GM19395 (cell line): ENCODE results near the gene MAP2K1.
"Not testable (repeated sequence)": the region's sequence is repeated elsewhere in the genome, so short reads cannot be mapped to it uniquely, and the experiment has no call there.

Experiments used
- ATAC-seq: cut with Tn5 transposase; IDR thresholded peaks from one replicate; pipeline ENCODE4 v1.9.1; 2021; ENCODE audit warnings: mild to moderate bottlenecking, moderate library complexity; ENCODE audit not compliant: unreplicated experiment

MAP2K1 gene

GRCh38 chr15:66472176-66472999, 85.7 kb downstream of the MAP2K1 start:
- peak; percentile 91 for ATAC-seq

- no peak for ATAC-seq
Observed at GRCh38 chr15:66474135-66474534, 87.4 kb downstream of the MAP2K1 start.

DNA sequence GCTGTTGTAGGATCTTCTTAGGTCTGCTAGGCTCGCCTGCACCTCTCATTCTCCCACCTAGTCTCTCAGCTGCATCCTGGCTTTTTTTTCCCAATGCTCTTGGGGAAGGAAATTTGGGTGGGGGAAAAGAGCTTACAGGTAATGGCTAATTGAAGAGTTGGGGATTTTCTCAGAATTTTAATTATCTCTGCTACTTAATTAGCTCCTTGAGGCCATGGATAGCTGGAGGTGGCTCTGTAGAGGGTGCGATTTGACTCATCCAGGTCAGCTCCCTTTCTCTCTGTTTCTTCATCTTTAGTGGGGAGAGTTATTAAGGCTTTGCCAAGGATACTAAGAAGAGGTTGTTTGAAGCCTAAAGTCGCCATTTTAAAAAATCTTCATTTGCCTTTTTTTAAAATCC, 88.3 kb downstream of the MAP2K1 start:
- no peak for ATAC-seq

- no peak for ATAC-seq
Observed at GRCh38 chr15:66476535-66476934, 89.8 kb downstream of the MAP2K1 start.

DNA sequence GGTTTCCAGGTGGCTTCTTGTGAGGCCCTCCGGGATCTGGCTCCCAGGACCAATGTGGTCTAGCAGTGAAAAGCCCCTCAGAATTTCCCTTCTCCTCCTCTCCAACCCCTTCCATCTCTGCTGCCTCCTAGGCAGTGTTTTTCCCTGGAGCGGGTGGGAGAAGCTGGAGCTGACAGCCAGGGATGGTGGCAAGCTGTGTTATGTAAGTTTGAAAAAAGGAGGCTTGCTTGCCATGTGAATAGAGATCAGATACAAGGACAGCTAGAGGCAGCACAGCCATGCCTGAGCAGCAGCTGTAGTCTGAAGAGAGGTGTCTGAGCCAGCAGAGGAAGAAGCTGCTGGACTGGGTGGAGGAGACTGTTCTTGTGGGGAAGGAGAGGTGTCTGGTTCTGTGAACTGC, 90.3 kb downstream of the MAP2K1 start:
- no peak for ATAC-seq

DNA sequence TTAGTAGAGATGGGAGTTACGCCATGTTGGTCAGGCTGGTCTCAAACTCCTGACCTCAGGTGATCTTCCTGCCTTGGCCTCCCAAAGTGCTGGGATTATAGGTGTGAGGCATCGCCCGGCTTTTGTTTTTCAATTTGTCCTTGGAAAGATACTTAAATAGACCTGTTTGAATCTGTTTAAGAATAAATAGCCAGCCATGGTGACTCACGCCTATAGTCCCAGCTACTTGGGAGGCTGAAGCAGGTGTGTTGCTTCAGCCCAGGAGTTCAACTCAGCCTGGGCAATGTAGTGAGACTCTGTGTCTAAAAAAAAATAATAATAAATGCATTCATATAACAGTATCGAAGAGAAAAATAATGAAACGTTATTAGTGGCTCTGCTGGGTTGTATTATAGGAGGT, 93.6 kb downstream of the MAP2K1 start:
- ATAC-seq = no peak

- ATAC-seq = no peak
Observed at GRCh38 chr15:66481107-66481856, 94.6 kb downstream of the MAP2K1 start.

DNA sequence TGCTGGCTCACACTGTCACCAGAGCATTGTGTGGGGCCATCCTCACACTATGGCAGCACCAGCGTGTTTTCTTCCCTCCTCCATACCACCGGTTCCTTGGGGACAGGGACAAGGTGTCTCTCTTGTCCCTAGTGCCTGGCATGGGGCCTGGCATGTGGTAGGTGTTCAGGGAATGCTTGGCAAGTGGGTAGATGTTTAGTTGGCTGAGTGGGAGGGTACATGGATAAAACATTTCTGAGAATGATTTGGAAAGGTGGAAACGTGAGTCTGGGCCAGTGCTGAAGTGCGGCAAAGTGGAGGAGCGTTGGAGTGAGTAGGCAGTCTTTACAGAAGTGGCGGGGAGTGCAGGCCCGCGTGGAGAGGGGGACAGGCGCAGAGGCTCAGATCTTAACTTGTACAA, 95.8 kb downstream of the MAP2K1 start:
- ATAC-seq = no peak

DNA sequence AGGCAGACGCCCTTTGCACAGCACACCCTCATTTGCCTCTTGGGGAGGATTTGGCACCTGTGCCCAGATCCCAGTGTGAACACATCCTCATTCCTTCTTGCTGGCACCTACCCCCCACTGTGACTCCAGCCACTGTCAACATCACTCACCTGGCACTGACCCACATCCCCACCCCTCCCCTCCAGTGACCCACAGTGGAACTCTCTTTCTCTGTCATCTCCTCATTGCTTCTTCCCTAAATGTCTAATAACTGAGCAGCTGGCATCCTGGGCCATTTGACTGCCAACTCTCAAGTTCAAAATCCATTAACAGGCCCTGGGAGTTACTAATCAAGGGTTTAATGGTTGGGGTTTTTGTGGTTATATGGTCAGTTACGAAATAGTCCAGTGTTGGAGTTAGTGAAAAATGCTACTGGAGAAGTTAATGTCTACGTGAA, 96.4 kb downstream of the MAP2K1 start:
- no peak for ATAC-seq

DNA sequence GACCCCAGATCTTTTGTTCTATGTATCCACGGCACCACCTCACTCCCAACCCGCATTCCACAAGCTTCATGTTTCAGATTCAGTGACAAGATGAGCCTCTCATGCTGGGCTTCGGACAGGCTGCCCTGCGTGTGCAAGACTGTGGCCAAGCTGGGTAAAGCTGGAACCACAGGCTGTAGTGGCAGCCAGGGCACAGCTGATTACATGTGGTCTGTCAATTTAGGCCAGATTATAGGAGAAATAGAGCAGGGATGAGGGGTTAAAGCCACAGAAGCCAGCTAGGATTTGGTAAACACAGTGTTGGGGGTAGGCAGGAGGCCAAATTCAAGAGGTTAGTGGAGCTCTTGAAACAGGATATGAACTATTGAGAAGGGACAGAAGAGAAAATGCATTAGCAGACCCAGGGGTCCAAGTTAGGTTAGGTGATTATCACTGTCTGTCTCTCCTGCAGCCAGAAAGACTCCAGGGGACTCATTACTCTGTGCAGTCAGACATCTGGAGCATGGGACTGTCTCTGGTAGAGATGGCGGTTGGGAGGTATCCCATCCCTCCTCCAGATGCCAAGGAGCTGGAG, 97.9 kb downstream of the MAP2K1 start:
- no peak for ATAC-seq

GRCh38 chr15:66486887-66487286, 100.2 kb downstream of the MAP2K1 start:
- no peak for ATAC-seq

- ATAC-seq = no peak
Observed at GRCh38 chr15:66488525-66488924, 101.8 kb downstream of the MAP2K1 start.

DNA sequence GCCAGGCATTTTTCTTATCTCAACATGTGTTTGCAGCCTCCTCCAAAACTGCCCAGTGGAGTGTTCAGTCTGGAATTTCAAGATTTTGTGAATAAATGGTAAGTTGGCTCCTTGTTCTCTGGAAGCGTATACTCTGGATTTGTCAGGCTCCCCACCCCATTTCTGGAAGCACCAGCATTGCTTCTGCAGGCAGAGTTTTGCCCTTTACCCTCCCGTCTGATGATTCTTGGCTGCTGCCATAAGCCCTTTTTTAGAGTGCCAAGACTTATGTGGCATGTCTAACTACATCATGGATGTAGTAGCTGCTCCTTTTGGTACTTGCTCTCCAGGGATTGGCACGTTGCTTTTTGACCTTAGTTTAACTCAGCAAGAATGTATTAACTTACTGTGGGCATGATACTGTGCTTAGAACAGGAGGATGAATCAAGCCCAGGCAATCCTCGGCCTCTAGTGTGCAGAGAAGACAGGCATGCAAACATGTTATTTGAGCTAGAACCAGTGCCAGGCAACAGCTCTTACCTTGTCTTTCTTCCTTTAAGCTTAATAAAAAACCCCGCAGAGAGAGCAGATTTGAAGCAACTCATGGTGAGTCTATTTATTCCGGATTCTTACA, 102.6 kb downstream of the MAP2K1 start:
- no peak for ATAC-seq

DNA sequence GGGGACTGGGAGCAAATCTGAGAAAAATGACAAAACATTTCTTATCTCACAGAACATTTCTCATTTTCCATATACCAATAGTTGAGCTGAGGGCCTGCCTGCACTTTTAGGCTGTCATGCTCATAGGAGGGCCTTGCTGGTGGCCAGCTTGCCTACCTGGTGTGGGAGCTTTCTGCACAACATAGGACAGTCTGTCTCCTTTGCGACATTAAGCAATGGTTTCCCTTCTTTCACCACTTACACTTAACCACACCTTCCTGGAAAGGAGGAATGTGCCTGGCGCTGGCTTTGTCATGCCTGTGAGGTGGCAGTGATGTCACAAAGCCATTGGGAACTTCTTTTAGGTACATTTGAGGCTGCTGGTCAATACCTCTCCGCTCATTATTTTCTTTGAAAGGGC, 105.1 kb downstream of the MAP2K1 start:
- no peak for ATAC-seq

DNA sequence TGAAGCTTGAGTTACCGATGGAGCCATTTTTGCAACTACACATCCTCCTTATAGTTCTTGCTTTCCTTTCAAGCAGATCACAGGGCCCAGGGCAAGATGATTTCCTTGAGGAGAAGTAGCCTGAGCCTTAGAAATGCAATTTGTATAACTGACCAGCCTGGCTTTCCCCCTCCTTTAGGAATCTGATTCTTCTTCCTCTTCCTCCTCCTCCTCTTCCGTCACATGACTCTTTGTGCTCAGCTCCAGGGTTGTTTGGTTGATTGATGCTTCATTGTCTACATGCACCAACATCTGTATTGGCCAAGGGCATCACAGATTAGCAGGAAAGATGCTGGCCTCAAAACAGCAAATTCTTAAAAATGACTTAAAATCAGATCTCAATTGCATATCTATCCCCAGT, 107.5 kb downstream of the MAP2K1 start:
- no peak for ATAC-seq

DNA sequence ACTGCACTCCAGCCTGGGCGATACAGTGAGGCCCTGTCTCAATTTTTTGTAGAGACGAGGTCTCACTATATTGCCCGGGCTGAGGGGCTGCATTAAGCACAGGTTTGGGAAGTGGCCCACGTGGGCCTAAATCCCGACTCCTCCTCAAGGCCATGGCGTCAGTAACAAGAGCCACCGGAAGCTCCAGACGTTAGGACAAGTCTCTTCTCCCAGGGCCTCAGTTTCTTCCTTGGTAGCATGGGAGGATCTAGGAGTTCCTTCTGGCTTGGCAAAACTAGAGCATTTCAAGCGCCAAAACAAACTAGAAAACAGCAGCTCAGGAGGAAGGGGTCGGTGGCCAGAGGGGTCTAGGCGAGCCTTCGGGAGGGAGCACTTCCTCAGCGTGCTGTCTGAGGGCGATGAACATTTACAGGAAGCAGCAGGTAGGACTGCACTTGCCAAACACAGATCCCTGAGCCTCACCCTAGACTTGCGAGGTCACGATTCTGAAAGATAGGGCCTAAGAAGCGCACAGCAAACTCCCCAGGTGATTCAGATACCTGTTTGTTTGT, 110.3 kb downstream of the MAP2K1 start:
- peak; percentile 27 for ATAC-seq

GRCh38 chr15:66497502-66498455, 111.1 kb downstream of the MAP2K1 start, which contains the start of gene SNAPC5:
Gene SNAPC5 (minus strand): TSS chr15:66497762. CDS start chr15:66497731, 31 bp downstream.
- peak; percentile 84 for ATAC-seq

DNA sequence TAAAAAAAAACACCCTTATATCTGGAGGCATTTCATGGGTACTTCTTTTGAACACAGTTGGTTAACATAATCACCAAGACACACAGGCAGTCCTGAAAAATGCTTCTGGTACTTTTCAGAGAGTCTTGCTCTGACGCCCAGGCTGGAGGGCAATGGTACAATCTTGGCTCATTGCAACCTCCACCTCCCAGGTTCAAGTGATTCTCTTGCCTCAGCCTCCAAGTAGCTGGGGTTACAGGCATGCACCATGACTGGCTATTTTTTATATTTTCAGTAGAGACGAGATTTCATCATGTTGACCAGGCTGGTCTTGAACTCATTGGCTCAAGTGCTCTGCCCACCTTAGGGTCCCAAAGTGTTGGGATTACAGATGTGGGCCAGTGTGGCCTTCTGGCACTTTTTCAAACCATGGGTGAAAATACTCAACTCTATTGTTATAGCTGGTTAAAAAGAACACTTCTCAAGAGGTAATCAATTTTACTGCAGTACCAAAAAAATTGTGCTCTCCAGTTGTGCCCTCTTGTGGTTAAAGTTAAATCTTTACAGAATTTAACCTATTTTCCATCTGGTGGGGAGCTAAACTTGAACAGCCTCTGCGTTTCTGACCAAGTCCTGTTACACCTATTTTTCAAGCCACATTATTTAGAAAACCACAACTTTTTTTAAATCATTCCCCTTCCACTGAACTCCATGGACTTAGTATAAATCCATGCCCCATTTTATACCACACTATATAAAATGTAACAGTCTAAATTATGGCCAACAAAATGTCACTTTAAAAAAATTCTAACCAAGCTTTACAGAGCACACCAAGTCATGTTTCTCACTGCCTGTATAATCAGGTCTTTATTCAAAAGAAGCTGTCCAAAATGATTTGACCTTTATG, 112.0 kb downstream of the MAP2K1 start:
- ATAC-seq = no peak

DNA sequence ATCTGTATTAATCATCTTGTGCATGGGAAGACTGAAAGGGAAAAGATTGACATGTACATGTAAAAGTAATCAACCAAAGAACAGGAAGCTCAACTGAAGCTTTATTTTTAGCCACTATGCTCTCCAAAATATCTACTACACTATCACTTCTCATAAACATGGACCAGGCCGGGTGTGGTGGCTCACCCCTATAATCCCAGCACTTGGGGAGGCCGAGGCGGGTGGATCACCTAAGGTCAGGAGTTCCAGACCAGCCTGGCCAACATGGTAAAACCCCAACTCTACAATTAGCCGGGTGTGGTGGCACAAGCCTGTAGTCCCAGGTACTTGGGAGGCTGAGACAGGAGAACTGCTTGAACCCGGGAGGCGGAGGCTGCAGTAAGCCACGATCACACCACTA, 113.6 kb downstream of the MAP2K1 start:
- not testable (repeated sequence) for ATAC-seq
